KMS-11 (cell line): ENCODE results near the gene RITA1.
A peak's percentile ranks its signal among the peaks of the same experiment; 100 is the strongest.

Source experiments
- H2AFZ ChIP-seq: fragments of 200-600 bp; sonication (generic); 2 replicates; pipeline ENCODE4 v1.6.1; 2016; ENCODE audit warnings: antibody characterized with exemption, mixed run types, low read depth
- H3K27ac ChIP-seq: fragments of 200-600 bp; sonication (generic); 2 replicates; pipeline ENCODE4 v1.6.1; 2016; ENCODE audit warnings: mild to moderate bottlenecking, mixed run types
- H3K27me3 ChIP-seq: fragments of 200-600 bp; sonication (generic); 2 replicates; pipeline ENCODE4 v1.6.1; 2017; ENCODE audit warnings: mild to moderate bottlenecking, low read depth, mixed run types, moderate library complexity; ENCODE audit not compliant: insufficient read depth
- H3K36me3 ChIP-seq: fragments of 200-600 bp; sonication (generic); 2 replicates; pipeline ENCODE4 v1.6.1; 2017; ENCODE audit warnings: mild to moderate bottlenecking, mixed run types; ENCODE audit not compliant: insufficient read depth
- H3K4me1 ChIP-seq: fragments of 200-600 bp; sonication (generic); 2 replicates; pipeline ENCODE4 v1.6.1; 2016; ENCODE audit warnings: mild to moderate bottlenecking, low read depth, mixed run types; ENCODE audit not compliant: poor library complexity, severe bottlenecking
- H3K4me2 ChIP-seq: fragments of 200-600 bp; sonication (generic); 2 replicates; pipeline ENCODE4 v1.7.0; 2016; ENCODE audit warnings: mild to moderate bottlenecking, mixed run types
- H3K4me3 ChIP-seq: fragments of 200-600 bp; sonication (generic); IDR thresholded peaks from 2 replicates; pipeline ENCODE4 v1.6.1; 2017; ENCODE audit warnings: low read depth, low read length, mixed read lengths; ENCODE audit not compliant: insufficient read depth
- H3K79me2 ChIP-seq: fragments of 200-600 bp; sonication (generic); 2 replicates; pipeline ENCODE4 v1.6.1; 2016; ENCODE audit warnings: low read depth, mixed run types; ENCODE audit not compliant: insufficient read depth
- H3K9ac ChIP-seq: fragments of 200-600 bp; sonication (generic); 2 replicates; pipeline ENCODE4 v1.6.1; 2016; ENCODE audit warnings: mild to moderate bottlenecking, mixed run types
- H4K20me1 ChIP-seq: fragments of 200-600 bp; sonication (generic); 2 replicates; pipeline ENCODE4 v1.6.1; 2016; ENCODE audit warnings: mild to moderate bottlenecking, mixed run types; ENCODE audit not compliant: insufficient read depth
- CTCF ChIP-seq: fragments of 200-600 bp; sonication (generic); conservative IDR thresholded peaks from 2 replicates; pipeline ENCODE4 v1.6.1; 2017; ENCODE audit warnings: low read depth, mild to moderate bottlenecking, antibody characterized with exemption, low read length, moderate library complexity, mixed read lengths

RITA1 gene

GRCh38 chr12:113152196-113152834, 33.2 kb upstream of the RITA1 start:
- Histone ChIP-seq H3K27ac (no peak overlapping the region), H3K4me3 (no peak overlapping the region)
- TF ChIP-seq CTCF = no peak

GRCh38 chr12:113152835-113153814, 32.4 kb upstream of the RITA1 start:
- Histone ChIP-seq H3K27ac (no peak overlapping the region), H3K4me3 (no peak overlapping the region), H2AFZ (peak overlapping the region; percentile 38; the same call in 1 of the 2 replicates), H3K9ac (no peak overlapping the region), H3K36me3 (no peaks in the 10 kb centered on the region), H4K20me1 (no peaks in the 10 kb centered on the region), H3K27me3 (no peaks in the 10 kb centered on the region), H3K79me2 (no peaks in the 10 kb centered on the region), H3K4me1 (peaks cover 5% of the 10 kb centered on the region), H3K4me2 (peak overlapping the region; percentile 45; the same call in 1 of the 2 replicates)
- no peak for TF ChIP-seq CTCF

More at GRCh38 chr12:113152196-113152834, 33.2 kb upstream of the RITA1 start:
- Histone ChIP-seq H3K27me3 (no peaks in the 10 kb centered on the region), H2AFZ (no peak overlapping the region), H3K9ac (no peak overlapping the region), H4K20me1 (no peaks in the 10 kb centered on the region), H3K4me2 (no peak overlapping the region), H3K36me3 (no peaks in the 10 kb centered on the region), H3K79me2 (no peaks in the 10 kb centered on the region), H3K4me1 (peaks cover 5% of the 10 kb centered on the region)

- Histone ChIP-seq H3K79me2 (no peaks in the 10 kb centered on the region), H3K27me3 (no peaks in the 10 kb centered on the region), H3K4me3 (no peak overlapping the region), H3K36me3 (no peaks in the 10 kb centered on the region), H2AFZ (peak overlapping the region; percentile 49; the same call in 1 of the 2 replicates), H3K4me2 (peak overlapping the region; percentile 48; the same call in 1 of the 2 replicates), H3K9ac (no peak overlapping the region), H3K27ac (no peak overlapping the region), H4K20me1 (no peaks in the 10 kb centered on the region), H3K4me1 (peaks cover 5% of the 10 kb centered on the region)
- TF ChIP-seq CTCF = no peak
Observed at GRCh38 chr12:113154351-113154973, 31.1 kb upstream of the RITA1 start.

DNA sequence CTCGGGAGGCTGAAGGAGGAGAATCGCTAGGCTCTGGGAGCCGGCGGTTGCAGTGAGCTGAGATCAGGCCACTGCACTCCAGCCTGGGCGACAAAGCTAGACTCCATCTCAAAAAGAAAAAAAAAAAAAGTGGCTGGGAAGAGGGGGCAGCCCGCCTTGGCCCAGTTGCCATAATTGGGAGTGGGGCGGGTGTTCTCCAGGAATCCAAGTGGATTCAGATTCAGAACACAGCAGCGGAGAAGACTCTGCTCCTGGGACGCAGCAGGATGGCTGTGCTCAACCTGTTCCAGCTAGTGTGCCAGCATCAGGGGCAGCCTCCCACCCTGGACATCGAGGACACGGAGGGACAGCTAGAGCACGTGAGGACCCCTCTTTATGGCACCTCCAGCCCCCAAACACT, 30.5 kb upstream of the RITA1 start:
- Histone ChIP-seq H3K36me3 (no peaks in the 10 kb centered on the region), H3K27me3 (no peaks in the 10 kb centered on the region), H3K4me1 (peaks cover 5% of the 10 kb centered on the region), H3K4me2 (peak overlapping the region; percentile 48; the same call in 1 of the 2 replicates), H3K4me3 (no peak overlapping the region), H3K27ac (no peak overlapping the region), H4K20me1 (no peaks in the 10 kb centered on the region), H3K9ac (no peak overlapping the region), H3K79me2 (no peaks in the 10 kb centered on the region), H2AFZ (no peak overlapping the region)
- TF ChIP-seq CTCF = no peak
